HG03442 (cell line): ENCODE results near the gene GALNT7.
A peak's percentile ranks its signal among the peaks of the same experiment; 100 is the strongest.
"Not testable (repeated sequence)": the region's sequence is repeated elsewhere in the genome, so short reads cannot be mapped to it uniquely, and the experiment has no call there.

ENCODE experiments used
- ATAC-seq: cut with Tn5 transposase; IDR thresholded peaks from one replicate; pipeline ENCODE4 v1.9.1; 2021; ENCODE audit warnings: mild to moderate bottlenecking, moderate library complexity; ENCODE audit not compliant: unreplicated experiment

The GALNT7 gene

DNA sequence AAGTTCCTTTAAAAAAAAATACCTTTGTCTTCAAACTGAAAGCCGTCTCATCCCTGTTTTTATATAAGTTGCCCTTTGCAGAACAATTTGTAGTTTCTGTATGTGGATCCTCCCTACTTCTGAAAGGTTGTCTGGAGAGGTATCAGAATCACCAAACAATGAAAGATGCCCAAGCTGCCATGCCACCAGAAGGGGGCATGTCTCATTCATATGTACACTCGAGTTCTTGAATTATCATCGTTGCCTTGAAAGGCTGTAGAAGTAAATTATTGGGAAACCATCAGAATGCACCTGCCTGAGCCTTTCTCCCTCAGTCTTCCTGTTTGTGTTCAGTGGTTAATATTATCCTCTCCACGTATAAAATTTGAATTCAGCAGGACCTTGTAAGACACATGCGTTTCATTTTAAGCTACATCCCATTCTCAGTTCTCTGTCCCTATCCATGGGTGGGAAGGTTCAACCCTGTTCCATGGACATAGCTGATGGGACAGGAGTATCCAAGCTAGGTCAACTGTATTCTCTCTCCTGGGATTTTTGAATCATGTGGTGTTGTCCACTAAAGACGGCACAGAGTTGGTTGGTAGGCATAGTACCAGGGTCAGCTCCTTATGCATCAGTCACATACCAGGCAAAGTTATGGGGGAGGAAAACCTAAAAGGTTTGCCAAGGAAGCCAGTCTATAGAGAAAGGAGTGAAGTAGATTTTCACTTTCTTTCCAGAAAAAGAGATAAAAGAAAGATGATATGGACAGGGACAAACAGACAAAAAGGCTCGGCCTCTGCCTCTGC is 24.0 kb downstream of the GALNT7 start:
- ATAC-seq, result no peak

DNA sequence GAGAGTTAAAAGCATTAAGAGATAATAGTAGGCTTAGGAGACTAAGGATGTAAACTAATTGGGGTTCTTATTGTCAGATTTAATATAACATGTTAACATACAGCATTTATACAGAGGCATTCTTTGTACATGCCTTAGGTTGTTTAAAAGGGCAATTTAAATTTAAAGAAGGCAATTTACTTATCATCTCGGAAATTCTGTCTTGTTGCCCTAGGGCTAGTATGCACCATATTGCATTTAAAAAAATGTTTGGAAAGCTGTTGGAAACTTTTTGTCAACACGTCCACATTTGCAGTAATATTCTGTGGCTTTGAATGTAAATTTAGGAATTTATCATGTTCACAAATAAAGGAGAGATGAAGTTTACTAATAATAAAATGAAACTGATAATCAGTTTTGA is 25.5 kb downstream of the GALNT7 start:
- ATAC-seq, result no peak

DNA sequence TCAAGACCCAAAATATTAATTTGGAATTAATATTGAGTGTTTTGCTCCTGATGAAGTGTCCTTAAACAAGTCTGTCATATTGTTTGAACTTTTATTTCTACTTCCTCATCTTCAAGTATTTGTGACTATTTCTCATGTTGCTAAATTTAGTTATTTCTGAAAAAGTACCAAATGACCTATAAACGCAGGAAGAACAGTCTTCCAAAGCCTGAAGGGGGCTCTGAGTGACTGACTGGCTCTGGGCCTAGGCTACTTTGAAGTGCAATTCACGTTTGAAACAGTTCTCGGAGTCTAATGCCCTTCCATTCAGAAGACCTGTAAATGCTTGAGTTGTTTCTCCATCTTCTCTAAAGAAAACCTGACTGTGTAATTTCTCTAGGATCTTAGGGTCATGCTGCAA is 26.5 kb downstream of the GALNT7 start:
- peak; percentile 39 for ATAC-seq

DNA sequence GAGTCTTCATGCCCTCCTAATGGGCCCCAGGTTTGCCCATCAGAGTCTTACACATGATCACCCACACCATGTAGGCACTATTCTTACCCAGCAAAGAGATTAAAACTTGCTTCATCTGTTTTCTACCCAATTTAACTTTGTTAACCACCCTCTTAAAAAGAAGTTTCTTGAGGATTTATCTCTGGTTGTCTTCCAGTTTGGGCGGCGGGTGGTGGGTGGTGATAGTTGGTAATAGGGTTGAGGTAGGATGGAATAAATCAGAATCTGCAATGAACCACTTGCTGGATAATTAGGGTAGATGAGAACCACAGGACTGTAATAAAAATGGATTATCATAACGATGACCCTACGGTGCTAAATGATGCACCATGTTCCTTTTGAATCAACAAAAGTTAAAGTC is 30.9 kb downstream of the GALNT7 start:
- no peak for ATAC-seq

DNA sequence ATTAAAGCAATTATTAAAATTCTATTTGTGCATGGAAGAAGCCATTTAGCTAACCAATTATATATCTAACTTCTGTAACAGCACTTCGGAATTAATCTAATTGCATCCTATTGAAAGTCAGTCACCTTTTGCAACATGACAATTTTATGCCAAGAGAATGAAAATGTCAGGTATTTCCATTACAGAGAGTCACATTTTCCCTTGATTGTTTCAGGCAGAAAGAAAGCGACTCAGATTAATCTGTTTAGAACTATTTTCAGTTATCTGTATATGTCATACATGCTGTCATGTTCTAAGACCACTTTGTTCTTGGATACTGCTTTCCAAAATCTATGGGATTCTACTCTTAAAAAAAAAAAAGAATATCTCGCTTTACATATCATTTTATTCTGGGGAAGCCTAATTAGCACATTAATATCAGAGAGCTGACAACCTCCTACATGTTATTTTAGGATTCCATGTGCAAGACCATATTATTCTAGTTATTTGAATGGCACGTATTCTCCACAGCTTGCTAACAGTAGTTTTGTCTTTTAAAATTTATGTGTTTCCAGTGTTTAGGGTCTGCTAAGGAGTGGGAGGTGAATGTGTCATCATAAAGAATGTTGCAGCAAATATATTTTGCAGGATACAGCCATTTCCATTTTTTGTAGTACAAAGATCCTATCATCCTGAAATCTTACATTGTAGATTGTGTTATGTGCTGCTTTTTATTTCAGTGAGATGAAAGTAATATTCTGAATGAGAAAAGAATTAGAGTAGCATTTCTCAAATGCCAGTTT is 31.7 kb downstream of the GALNT7 start:
- ATAC-seq, result no peak

DNA sequence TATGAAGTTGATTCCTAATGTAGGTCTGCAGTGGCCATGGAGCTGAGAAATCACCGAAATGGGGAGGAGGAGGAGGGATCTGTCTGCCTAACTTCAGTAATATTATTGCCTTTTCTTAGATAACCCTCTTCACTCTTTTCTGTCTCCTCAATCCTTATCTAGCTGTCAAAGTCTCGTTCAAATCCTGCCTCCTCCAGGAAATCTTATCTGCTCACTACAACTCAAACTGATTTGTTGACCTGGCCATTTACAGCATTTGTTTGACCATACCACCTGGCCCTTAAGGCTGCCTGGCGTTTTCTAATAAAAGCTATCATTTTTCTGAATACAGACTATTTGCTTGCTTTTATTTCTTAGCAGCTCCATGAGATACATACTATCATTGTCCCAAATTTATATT is 33.8 kb downstream of the GALNT7 start:
- no peak for ATAC-seq

DNA sequence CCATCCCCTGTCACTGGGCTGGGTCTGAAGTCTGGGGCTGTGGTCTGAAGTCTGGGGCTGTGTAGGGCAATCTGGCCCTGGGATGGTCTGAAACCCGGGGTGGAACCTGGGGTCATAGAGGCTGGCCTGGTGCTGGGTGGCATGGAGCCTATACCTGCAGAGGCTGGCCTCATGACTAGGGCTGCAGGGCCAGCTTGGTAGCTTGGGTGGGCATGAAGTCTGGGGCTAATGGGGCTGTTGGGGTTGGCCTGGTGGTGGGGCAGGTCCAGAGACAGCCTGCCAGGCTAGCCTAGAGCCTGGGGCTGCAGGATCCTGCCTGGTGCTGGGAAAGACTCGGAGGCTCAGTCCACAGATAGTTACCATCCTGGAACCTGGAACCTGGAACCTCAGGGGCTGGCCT is 37.0 kb downstream of the GALNT7 start:
- ATAC-seq, result no peak

DNA sequence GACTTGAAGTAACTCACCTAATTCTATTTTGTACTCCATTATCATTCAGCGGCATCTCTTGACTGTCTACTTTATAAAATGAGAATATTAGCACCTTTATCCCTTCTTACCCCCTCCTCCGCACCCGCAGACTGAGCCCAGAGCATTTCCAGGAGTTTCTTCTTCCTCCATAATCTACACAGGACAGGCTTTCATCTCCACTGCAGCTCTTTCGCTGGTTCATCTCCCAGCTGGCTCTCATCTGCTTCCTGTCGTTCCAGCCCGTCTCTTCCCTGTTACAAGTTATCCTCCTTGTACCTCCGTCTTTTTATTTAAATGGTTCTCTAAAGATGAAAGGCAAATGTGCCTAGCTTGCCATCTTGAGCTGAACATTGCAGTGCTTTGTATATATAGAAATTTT is 39.8 kb downstream of the GALNT7 start:
- ATAC-seq, result no peak

DNA sequence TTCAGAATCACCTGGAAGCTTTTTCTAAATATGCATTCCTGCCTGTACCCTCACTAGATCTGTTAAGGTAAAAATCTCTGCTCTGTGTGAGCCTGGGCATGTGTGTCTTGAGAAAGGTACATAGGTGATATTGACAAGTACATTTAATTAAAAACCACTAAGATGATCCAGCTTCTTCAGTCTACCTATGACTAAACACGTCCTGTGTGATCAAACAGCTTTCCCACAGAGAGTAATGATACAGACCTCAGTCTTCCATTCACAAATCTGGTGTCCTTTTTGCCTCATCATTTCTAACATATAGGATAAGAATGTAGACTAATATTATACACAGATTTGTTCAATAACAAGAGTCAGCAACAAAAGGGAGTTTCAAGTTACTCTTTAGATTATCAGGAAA is 42.6 kb downstream of the GALNT7 start:
- no peak for ATAC-seq

DNA sequence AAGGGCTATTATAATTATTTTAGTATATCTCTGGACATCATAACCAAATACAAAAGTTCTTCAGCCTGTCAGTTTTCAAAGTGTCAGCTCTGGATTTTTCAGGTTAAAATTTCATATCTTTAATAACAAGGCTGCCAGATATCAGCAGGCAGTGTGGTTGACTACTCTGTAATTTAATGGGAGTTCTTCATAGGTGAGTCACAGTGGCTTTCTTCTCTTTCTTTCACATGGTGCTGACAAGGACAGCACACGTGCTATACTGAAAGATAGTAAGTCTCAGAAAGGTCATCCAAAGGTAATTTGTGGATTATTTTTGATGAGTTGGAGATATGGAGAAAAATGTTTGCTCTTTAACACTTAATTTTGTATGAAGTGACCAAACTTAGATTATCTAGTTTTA is 43.2 kb downstream of the GALNT7 start:
- peak; percentile 87 for ATAC-seq

DNA sequence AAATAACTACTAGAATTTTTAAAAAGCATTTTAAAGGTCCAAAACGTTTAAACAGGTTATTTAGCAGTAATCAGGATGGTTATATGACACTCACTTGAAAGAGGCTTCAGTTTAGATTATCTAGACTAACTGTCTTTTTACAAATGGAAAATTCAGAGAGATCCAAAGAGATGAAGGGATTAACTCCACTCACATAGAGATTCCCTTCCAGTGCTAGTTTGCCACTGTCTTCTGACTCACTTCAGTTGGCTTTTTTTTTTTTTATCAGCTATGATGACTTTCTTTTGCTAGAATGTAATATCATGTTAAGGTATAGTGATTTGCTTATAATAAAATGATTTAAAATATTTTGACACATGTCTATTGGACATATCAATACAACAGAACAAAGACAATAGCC is 43.8 kb downstream of the GALNT7 start:
- no peak for ATAC-seq

DNA sequence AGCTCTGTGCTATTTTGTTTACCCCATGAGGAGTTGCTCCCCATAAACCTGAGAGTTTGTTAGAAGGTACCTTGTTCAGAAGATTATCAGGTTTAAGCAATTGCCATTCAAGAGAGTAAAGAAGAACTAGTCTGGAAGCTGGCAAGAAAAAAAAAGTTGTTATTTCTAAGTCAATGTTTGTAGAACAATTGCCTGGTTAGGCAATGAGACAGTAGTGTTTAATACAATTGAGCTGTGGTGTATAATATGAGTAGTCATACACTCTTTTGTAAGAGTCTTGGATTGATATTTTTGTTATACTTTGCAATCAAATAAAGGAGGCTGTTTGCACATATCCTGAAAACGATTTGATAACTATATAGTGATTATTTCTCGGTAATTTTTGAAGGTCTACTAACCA is 44.7 kb downstream of the GALNT7 start:
- no peak for ATAC-seq

DNA sequence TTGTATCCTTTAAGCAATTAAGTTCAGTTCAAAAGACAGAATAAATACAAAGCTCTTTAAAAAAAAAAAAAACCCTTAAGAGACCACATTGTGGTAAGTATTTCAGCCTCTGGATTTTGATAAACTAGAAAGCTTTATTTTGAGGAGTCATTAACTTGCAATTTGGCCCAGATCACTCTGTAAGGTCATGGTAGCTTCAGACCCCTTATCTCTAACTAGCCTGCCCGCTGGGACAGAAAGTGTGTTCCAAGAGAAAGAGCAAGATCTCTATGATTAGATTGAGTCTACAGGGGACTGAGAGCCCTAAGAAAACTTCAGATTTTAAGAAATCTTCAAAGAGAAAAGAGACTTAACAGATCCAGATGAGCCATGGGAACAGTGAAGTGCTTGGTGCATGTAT is 45.6 kb downstream of the GALNT7 start:
- ATAC-seq, result no peak

DNA sequence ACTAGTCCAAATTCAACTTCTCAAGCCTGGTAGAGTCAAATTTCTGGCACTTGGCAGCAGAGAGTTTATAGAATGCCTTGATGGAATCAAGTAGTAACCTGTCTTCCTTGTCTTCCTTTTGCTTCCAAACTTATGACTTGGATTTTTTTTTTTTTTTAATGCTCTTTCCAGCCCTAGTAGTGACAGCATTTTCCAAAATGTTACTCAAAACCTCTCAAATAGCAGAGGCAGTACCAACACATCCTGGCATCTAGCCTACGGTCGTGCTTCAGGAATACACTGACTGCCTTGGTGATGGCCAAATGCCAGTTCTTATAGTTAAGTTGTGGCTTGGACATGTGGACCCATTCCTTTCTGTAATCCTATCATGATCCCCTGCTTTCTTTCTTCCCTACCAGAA is 46.0 kb downstream of the GALNT7 start:
- no peak for ATAC-seq

DNA sequence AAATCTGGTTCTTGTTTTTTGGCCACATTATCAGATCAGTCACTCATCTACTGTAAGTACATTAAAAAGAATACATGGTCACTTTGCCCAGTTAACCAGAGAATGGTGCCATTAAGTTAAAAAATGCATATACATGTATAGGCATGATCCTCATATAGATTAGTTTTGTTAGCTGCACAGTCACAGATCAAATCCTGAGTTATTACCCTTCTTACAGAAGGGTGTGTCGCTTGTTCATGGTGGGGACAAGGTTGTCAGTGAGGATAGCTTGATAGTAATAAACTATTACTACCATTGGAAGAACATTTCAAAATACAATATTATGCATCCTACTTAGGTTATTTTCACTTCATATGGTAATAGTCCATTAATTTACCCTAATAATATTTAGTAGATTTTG is 48.5 kb downstream of the GALNT7 start:
- no peak for ATAC-seq

DNA sequence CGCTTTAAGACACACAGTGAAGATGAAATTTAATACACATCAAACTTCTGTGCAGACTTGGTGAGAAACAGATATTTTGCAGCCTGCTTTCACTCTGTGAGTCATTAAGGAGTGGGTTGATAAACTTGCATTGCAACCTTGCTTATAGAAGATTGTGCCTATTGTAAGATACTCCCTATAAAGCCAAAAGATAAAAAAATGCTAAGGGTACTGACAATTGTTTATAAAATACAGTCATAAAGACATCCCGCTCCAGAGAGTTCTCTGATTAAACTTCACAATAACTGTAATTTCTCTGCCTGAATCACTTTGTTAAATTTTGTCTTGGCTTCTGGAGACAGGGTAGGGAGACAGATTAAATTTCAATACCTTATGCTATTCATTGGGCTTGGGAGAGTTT is 49.1 kb downstream of the GALNT7 start:
- ATAC-seq, result no peak

DNA sequence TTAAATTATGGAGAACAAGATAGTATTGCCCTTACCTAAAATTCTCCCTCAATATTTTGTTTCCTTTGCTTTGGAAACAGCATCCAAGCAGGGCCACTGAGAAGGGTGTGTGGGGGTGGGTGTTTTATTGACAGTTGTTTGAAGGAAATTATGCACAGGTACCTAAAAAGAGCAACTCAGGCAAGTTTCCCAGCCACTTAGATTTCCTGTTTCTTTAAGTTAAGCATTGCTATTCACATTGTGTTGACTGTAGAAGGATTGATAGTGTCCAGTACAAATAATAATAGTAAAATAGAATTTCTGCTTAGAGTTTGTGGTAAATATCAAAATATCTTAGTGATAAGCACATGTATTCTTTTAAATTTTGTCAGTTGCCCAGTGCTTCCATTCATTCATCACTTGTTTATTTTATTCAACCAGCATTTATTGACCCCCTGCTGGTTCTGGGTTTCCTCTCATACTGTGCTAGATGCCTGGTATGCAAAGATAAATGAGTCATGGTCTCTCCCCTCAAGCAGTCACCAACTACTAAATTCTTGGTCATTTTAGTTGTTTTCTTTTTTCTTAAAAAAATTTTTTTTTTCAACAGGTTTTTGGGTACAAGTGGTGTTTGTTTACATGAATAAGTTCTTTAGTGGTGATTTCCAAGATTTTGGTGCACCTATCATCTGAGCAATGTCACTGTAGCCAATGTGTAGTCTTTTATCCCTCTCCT is 50.0 kb downstream of the GALNT7 start:
- ATAC-seq, result peak; percentile 42

DNA sequence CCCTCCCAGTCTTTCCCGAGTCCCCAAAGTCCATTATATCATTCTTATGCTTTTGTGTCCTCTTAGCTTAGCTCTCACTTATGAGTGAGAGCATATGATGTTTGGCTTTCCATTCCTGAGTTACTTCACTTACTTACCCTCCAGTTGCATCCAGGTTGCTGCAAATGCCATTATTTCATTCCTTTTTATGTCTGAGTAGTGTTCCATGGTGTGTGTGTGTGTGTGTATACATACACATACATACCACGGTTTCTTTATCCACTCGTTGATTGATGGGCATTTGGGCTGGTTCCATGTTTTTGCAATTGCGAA is 50.5 kb downstream of the GALNT7 start:
- not testable (repeated sequence) for ATAC-seq

DNA sequence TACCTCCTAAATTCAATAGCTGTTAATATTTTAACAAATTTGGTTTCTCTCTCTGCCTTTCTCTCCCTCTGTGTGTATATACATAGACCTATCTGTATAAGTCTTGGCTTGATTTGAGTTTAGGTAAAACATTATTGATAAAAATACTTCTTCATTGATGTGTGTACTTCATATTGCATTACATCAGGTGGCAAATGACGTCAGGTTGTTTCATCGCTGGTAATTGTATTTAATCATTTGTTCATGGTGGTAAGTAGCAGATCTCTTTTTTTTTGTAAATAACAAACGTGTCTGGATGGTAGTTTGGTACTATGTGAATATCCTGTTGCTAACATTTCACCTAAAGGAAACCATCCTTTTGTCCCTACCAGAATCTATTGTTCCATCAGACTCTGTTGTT is 55.1 kb downstream of the GALNT7 start:
- ATAC-seq, result no peak

DNA sequence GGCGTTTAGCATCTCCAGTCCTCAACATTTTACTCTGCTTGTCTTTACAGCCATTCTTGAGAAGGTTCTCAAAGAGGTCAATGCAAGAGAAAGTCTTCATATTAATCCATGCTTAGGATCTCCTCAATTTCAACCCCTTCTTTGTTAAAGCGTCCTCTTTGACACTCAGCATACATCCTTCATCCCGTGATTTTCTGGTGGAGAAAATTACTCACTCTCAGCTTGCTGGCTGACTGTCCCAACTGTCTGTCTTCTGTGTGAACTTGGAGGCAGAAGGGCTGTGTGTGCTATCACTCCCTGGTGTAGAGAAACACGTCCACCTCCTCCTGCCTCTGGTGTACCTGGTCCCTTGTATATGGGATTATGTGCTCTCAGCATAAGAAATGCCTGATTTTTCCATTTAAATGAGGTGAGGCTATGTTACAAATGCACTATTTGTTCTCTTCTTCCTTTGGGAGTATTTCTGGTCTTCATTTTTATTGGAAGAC is 57.8 kb downstream of the GALNT7 start:
- ATAC-seq, result no peak

DNA sequence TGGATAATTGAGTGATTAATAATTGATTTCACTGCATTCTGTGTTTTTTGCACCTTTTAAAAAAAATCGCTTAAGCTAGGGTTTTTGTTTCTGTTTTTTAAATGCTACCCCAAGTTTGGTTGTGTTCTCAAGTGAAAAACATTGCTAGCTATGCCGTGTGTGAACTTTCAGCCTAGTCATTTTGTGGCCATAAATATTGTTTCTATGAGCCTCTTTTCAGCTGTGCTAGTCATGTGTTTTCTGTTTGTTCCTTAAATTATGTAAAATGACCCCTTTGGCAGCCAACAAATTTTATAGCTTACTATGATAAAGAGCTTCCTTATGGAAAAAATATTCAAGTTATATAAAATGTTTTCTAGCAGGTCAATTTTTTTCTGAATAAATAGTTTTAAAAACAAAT is 59.1 kb downstream of the GALNT7 start:
- ATAC-seq, result no peak

DNA sequence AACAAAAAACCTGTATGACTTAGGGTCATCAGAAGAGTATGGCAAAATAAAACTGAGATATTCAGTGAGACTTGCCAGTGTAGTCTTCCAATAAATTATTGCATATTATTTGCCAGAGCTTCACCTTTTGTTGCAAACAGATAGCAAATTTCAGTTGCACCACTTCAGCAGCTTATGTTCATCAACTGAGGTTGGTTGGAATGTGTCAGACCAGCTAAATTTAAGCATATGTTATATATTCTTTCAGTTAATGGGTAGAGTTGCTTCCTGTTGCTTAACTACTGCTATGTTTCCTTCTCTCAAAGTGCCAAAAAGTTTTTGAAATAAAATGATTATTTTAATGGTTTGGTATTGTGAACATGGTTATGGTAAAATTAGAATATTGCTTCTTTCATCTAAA is 61.5 kb downstream of the GALNT7 start:
- peak; percentile 47 for ATAC-seq
